HL-60 (cell line): Measurements from ENCODE around the gene TRDMT1.
A peak's percentile ranks its signal among the peaks of the same experiment; 100 is the strongest.

Experiments
- DNase-seq, 2 experiments: peaks; one replicate each; pipeline ENCODE4 v3.0.0-alpha.2; 2010 to 2020; ENCODE audit warnings: low read depth in 1 of 2, low spot score in 1 of 2
- H3K27ac ChIP-seq: fragments of 250-450 bp; sonication (Bioruptor Pico); replicated peaks from 2 replicates; pipeline ENCODE4 v1.5.1; 2020; ENCODE audit warnings: mild to moderate bottlenecking, moderate library complexity
- H3K27me3 ChIP-seq: fragments of 250-450 bp; sonication (Bioruptor Pico); 2 replicates; pipeline ENCODE4 v1.5.1; 2021; ENCODE audit warnings: mild to moderate bottlenecking, moderate library complexity; ENCODE audit not compliant: insufficient read depth, poor library complexity, severe bottlenecking
- H3K4me3 ChIP-seq: replicated peaks from 2 replicates; pipeline ENCODE4 v1.5.1; 2011; ENCODE audit warnings: mild to moderate bottlenecking, control low read depth, low read length; ENCODE audit not compliant: insufficient read depth
- CTCF ChIP-seq: IDR thresholded peaks from one replicate; pipeline ENCODE4 v1.5.1; 2011; ENCODE audit warnings: low read length, control low read depth, inconsistent platforms; ENCODE audit not compliant: insufficient read depth
- GABPA ChIP-seq: IDR thresholded peaks from 2 replicates; pipeline ENCODE4 v1.6.1; 2012; ENCODE audit warnings: low read depth
- POLR2AphosphoS5 ChIP-seq: IDR thresholded peaks from 2 replicates; pipeline ENCODE4 v1.6.1; 2012; ENCODE audit warnings: low read depth
- REST ChIP-seq: IDR thresholded peaks from 2 replicates; pipeline ENCODE4 v1.6.1; 2012; ENCODE audit warnings: low read depth; ENCODE audit not compliant: insufficient replicate concordance
- SPI1 ChIP-seq: IDR thresholded peaks from 2 replicates; pipeline ENCODE4 v1.6.1; 2012; ENCODE audit warnings: low read depth, mild to moderate bottlenecking, borderline replicate concordance
- long read RNA-seq: library from polyadenylated mRNA; unstranded; transcript quantifications from one replicate; pipeline ENCODE4 v2.0.0, GENCODE V29; 2020

Gene TRDMT1
- long read RNA-seq, partial matches to known transcripts: 0 of 4 reads
- long read RNA-seq, other reads (novel, unspliced or antisense): 2 of 4 reads

- Histone ChIP-seq H3K27ac (peak within 1 kb of the TSS; percentile 94), H3K27me3 (no peaks in the 10 kb centered on the region), H3K4me3 (peak within 1 kb of the TSS; percentile 52)
- peak; percentile 46 to 60 for DNase-seq
- peak; percentile 84 for TF ChIP-seq GABPA
- no peak for TF ChIP-seq CTCF
- TF ChIP-seq SPI1: no peak
- TF ChIP-seq POLR2AphosphoS5: peak; percentile 70
- TF ChIP-seq REST: peak; percentile 36
Measured at GRCh38 chr10:17200912-17201793, at the start of gene TRDMT1. Gene TRDMT1, minus strand, starts transcription at chr10:17201672. Its CDS starts 38 bp downstream, at chr10:17201634.

GRCh38 chr10:17250736-17251135, 49.3 kb upstream of the TRDMT1 start:
- Histone ChIP-seq H3K27ac (no peak overlapping the region), H3K4me3 (no peak overlapping the region), H3K27me3 (no peaks in the 10 kb centered on the region)
- no peak for TF ChIP-seq GABPA
- TF ChIP-seq SPI1: no peak
- TF ChIP-seq POLR2AphosphoS5: no peak
- no peak for TF ChIP-seq CTCF
- TF ChIP-seq REST: no peak
- no peak for DNase-seq

- DNase-seq: no peak
- H3K27me3 ChIP-seq: no peaks in the 10 kb centered on the region
- no peak overlapping the region for H3K27ac ChIP-seq
- no peak for TF ChIP-seq POLR2AphosphoS5
- TF ChIP-seq GABPA: no peak
- TF ChIP-seq SPI1: no peak
- no peak for TF ChIP-seq CTCF
- no peak for TF ChIP-seq REST
- no peak overlapping the region for H3K4me3 ChIP-seq
Measured at GRCh38 chr10:17249820-17250219, 48.3 kb upstream of the TRDMT1 start.
